Testis (tissue), 3 donors: ENCODE data around the gene MINK1. TPM values are rescaled to one million over a fixed set of nuclear protein-coding genes. Genes with fewer than 3 reads are reported as not detected.
"Not testable (repeated sequence)": the region's sequence is repeated elsewhere in the genome, so short reads cannot be mapped to it uniquely, and the experiment has no call there.

ENCODE experiments used
- DNase-seq: peaks from one replicate; pipeline ENCODE4 v3.0.0-alpha.2; 2019
- H3K27ac ChIP-seq, 2 donors: fragments of 200-600 bp; sonication (generic); one replicate each; pipeline ENCODE4 v1.5.1; 2019
- H3K27me3 ChIP-seq: fragments of 200-600 bp; sonication (generic); one replicate; pipeline ENCODE4 v1.5.1; 2019
- H3K36me3 ChIP-seq: fragments of 200-600 bp; sonication (generic); one replicate; pipeline ENCODE4 v1.5.1; 2017; ENCODE audit warnings: low read depth; ENCODE audit errors: missing control alignments
- H3K4me1 ChIP-seq: fragments of 200-600 bp; sonication (generic); one replicate; pipeline ENCODE4 v1.5.1; 2019
- H3K4me3 ChIP-seq, 2 donors: fragments of 200-600 bp; sonication (generic); one replicate each; pipeline ENCODE4 v1.5.1; 2017 to 2019
- H3K9me3 ChIP-seq: fragments of 200-600 bp; sonication (generic); one replicate; pipeline ENCODE4 v1.5.1; 2017
- POLR2A ChIP-seq: fragments of 450-650 bp; IDR thresholded peaks from one replicate; pipeline ENCODE4 v1.6.1; 2017; ENCODE audit warnings: antibody characterized with exemption, mild to moderate bottlenecking, moderate library complexity
- WGBS, 2 donors: methylation state at CpG; one replicate each; pipeline ENCODE4 v1.1.5; 2018; 5-methylcytosine and 5-hydroxymethylcytosine counted together
- intact Hi-C: fragments of 100-400 bp; cut with DNase I; formaldehyde crosslinking; loops from one replicate; pipeline ENCODE4 v1.15.1; 2023; ENCODE audit warnings: low total_unique reads
- polyA plus RNA-seq: library from polyadenylated mRNA; stranded (reverse); fragments of 350-450 nt; fragmentation: Illumina TruSeq; extraction: RNeasy Lipid Tissue Mini Kit (QIAGEN cat#74804); gene quantifications from one replicate; pipeline ENCODE4 v1.2.3, GENCODE V29; 2014; ENCODE audit warnings: low read depth, low replicate concordance; ENCODE audit not compliant: insufficient read depth
- total RNA-seq, 2 donors: library from RNA; depleted of rRNA; stranded (reverse); fragments of >200 nt; gene quantifications; one replicate each; pipeline ENCODE4 v1.2.3, GENCODE V29; 2016
- TF ChIP-seq, protein P1 (sequence below), 3 experiments: fragments of 450-650 bp in 2 of 3; fragments of 200-600 bp in 1 of 3; sonication (generic) in 1 of 3; IDR thresholded peaks; one replicate each; pipeline ENCODE4 v1.5.1; 2016 to 2019; ENCODE audit warnings: antibody characterized with exemption in 3 of 3, mild to moderate bottlenecking in 2 of 3, moderate library complexity in 1 of 3

MINK1 gene
- total and polyA plus RNA-seq, 3 donors from 2014 or later: 77.4 to 142 (median 135) TPM

DNA sequence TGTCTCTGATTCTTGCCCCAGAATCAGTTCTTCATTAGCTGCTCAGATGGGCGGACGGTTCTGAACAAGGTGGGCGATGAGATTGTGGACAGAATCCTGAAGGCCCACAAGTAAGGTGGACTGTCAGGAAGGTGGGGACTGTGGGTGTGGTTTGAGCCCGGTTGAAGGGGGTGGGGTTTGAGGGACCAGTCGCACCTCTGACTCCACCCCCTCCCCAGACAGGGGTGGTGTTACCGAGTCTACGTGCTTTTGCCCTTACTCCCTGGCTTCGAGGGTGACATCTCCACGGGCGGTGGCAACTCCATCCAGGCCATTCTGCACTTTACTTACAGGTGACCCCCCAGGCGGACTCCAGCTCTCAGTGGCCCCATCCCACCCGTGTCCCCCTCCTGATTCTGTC lies 14.9 kb upstream of the MINK1 start:
- H3K27me3 ChIP-seq: no peaks in the 10 kb centered on the region
- H3K9me3 ChIP-seq: no peaks in the 10 kb centered on the region
- intact Hi-C loops: no loop called here
- H3K4me1 ChIP-seq: no peaks in the 10 kb centered on the region
- H3K4me3 ChIP-seq: no peak overlapping the region
- WGBS, 2 donors: 81 to 85% methylated on average over 12 of the region's 12 CpGs
- no peak for DNase-seq
- H3K27ac ChIP-seq: no peak overlapping the region
- no peaks in the 10 kb centered on the region for H3K36me3 ChIP-seq
- no peak for TF ChIP-seq POLR2A
- TF ChIP-seq, protein P1, sequence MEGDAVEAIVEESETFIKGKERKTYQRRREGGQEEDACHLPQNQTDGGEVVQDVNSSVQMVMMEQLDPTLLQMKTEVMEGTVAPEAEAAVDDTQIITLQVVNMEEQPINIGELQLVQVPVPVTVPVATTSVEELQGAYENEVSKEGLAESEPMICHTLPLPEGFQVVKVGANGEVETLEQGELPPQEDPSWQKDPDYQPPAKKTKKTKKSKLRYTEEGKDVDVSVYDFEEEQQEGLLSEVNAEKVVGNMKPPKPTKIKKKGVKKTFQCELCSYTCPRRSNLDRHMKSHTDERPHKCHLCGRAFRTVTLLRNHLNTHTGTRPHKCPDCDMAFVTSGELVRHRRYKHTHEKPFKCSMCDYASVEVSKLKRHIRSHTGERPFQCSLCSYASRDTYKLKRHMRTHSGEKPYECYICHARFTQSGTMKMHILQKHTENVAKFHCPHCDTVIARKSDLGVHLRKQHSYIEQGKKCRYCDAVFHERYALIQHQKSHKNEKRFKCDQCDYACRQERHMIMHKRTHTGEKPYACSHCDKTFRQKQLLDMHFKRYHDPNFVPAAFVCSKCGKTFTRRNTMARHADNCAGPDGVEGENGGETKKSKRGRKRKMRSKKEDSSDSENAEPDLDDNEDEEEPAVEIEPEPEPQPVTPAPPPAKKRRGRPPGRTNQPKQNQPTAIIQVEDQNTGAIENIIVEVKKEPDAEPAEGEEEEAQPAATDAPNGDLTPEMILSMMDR (IDR thresholded peaks at IDR 0.05): no peak

DNA sequence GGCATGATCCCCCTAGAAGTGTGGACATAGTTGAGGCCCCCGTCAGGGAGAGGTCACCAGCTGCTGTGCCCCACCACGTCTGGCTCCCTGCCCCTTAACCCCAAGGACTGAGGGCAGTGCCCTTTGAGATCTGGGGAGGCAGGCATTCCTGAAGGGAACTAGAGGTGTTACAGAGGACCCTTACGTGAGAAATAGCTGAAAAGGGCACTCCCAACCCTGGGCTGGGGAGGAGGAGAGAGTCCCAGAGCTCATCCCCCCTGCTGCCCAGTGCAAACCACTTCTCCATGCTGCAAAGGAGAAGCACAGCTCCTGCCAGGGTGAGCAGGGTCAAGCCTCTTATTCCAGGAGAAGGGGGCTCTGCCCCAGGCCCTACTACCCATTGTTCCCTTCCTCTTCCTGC lies 10.3 kb upstream of the MINK1 start:
- DNase-seq: no peak
- H3K27ac ChIP-seq: no peak overlapping the region

DNA sequence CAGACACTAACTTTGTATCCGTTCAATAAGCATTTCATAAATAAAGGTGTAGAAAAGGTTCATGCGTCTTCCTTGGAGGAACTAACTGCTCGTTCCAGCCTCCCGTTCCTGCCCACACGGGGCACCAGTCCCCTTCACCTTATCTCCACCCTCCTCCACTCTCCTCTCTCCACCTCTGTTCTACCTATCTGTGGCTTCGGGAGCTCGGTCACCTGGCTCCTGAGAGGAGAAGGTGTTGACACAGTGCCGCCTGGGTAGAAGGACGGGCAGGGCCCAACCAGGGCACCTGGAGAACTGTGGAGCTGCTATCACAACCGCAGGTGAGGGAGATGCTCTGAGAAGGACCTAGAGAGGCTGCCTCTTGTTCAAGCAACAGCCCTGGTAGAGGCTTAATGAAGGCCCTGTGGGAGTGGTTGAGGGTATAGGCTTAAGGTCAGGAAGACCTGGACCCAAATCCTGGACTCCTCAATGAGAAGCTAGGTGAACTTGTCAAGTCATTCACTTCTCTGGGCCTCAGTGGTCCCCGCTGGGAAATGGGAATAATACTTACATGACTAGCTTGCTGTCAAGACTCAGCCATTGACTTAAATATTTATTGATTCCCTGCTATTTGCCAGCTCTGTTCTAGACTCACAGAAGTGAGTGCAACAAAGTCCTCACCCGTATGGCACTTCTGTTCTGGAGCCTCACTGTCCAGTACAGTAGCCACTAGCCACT lies 9.6 kb upstream of the MINK1 start:
- H3K27me3 ChIP-seq: no peaks in the 10 kb centered on the region
- no peak overlapping the region for H3K27ac ChIP-seq
- no peaks in the 10 kb centered on the region for H3K36me3 ChIP-seq
- WGBS, 2 donors: 72% methylated on average over 12 of the region's 12 CpGs
- no peak for DNase-seq
- TF ChIP-seq, protein P1 (IDR thresholded peaks at IDR 0.05): no peak
- TF ChIP-seq POLR2A: no peak
- H3K4me3 ChIP-seq: no peak overlapping the region
- no peaks in the 10 kb centered on the region for H3K4me1 ChIP-seq
- intact Hi-C loops: no loop called here
- H3K9me3 ChIP-seq: no peaks in the 10 kb centered on the region

More for the DNA sequence above, 10.3 kb upstream of the MINK1 start:
- Histone ChIP-seq H3K4me3 (no peak overlapping the region), H3K36me3 (no peaks in the 10 kb centered on the region), H3K9me3 (no peaks in the 10 kb centered on the region), H3K27me3 (no peaks in the 10 kb centered on the region), H3K4me1 (no peaks in the 10 kb centered on the region)
- no peak for TF ChIP-seq POLR2A
- TF ChIP-seq, protein P1 (IDR thresholded peaks at IDR 0.05): no peak
- WGBS, 2 donors: 71 to 91% methylated on average over 3 of the region's 3 CpGs
- intact Hi-C loops: no loop called here

DNA sequence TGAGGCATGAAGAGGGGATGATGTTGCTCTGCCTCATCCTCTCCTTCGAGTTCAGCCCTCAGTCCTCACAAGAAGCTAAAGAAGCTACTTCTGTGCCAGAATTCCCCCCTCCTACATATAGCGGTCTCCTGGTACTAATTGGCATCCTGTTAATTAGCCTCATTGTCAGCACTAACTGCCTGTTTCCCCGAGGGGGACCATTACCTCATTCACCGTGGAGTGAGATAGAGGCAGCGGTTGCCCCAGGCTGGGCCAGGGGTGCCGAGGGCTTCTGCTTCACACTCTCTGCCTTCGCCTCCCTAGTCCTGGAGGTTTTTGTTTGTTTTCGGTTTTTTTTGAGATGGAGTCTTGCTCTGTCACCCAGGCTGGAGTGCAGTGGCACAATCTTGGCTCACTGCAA lies 5.7 kb upstream of the MINK1 start:
- Histone ChIP-seq H3K36me3 (no peaks in the 10 kb centered on the region), H3K4me3 (no peak overlapping the region), H3K4me1 (no peaks in the 10 kb centered on the region), H3K27me3 (no peaks in the 10 kb centered on the region), H3K27ac (no peak overlapping the region), H3K9me3 (no peaks in the 10 kb centered on the region)
- WGBS, 2 donors: 75 to 78% methylated on average over 7 to 8 of the region's 8 CpGs
- intact Hi-C loops: no loop called here
- DNase-seq: no peak
- no peak for TF ChIP-seq POLR2A
- TF ChIP-seq, protein P1 (IDR thresholded peaks at IDR 0.05): no peak

DNA sequence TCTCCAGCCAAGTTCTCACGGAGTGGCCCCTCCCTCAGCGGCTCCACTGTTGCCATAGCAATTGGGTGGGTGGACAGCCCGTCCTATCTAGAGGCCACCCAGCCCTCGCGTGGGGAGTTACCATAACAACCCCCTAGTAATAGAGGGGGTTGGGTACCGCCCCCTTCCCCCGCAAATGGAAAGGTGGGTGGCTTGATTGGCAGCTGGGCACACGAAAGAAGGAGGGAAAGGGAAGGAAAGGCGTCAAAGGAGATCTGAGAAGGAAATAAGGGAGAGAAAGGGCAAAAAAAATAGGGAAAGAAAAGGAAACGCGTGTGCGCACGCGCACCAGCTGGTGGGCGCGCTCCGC lies 337 bp upstream of the MINK1 start:
- H3K9me3 ChIP-seq, DNase-seq, H3K27me3 ChIP-seq, H3K36me3 ChIP-seq, intact Hi-C loops: not testable (repeated sequence)
- 0 to 1% methylated on average over 12 of the region's 17 CpGs for WGBS, 2 donors
- peak overlapping the region; percentile 93 to 94 for H3K4me3 ChIP-seq
- peak overlapping the region; percentile 91 to 95 for H3K27ac ChIP-seq
- peaks cover 33% of the 10 kb centered on the region for H3K4me1 ChIP-seq
